ENCODE measurements around the gene RFX3. TPM values are rescaled to one million over a fixed set of nuclear protein-coding genes. Genes with fewer than 3 reads are reported as not detected.

The RFX3 gene
- total RNA-seq, 1 experiment from 2014 or later, result 8.4 TPM

DNA sequence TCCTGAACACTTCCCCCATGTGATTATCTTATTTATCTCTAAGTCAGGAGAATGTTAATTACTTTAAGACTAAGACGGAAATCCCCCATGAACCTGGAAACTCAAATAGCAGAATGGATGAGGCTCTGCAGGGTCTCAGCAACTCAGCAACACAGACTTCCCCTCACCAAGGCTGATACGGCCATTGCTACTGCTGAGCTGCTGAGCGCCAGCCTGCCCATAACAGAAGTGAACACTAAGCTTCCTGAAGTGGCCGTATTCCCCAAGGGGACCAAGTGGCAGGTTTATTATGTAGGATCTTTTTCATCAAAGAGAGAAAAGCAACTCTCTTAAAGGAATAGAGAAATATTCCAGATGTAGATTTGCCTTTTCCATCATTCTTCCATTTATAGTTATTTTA lies 311.1 kb downstream of the RFX3 start:
- ChIA-PET POLR2A (ENCODE audit: unreplicated experiment) (no interaction called here), CTCF (no interaction called here)
- no peaks in the 10 kb centered on the region for H3K4me1 ChIP-seq (replicated peaks; ENCODE audit: insufficient read depth)
- H3K27ac ChIP-seq, result no peak overlapping the region
- TF ChIP-seq EZH2 (IDR thresholded peaks at IDR 0.05; ENCODE audit: low read depth), result no peak
- TF ChIP-seq, protein P1, sequence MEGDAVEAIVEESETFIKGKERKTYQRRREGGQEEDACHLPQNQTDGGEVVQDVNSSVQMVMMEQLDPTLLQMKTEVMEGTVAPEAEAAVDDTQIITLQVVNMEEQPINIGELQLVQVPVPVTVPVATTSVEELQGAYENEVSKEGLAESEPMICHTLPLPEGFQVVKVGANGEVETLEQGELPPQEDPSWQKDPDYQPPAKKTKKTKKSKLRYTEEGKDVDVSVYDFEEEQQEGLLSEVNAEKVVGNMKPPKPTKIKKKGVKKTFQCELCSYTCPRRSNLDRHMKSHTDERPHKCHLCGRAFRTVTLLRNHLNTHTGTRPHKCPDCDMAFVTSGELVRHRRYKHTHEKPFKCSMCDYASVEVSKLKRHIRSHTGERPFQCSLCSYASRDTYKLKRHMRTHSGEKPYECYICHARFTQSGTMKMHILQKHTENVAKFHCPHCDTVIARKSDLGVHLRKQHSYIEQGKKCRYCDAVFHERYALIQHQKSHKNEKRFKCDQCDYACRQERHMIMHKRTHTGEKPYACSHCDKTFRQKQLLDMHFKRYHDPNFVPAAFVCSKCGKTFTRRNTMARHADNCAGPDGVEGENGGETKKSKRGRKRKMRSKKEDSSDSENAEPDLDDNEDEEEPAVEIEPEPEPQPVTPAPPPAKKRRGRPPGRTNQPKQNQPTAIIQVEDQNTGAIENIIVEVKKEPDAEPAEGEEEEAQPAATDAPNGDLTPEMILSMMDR (conservative IDR thresholded peaks at IDR 0.05), result no peak
- H3K9me2 ChIP-seq (ENCODE audit: insufficient read depth), result no peaks in the 10 kb centered on the region
- H3K79me2 ChIP-seq (ENCODE audit: low read depth), result no peaks in the 10 kb centered on the region
- no TSS peak for BruUV-seq (replicated peaks)
- H3K9me3 ChIP-seq (ENCODE audit: insufficient read depth, low read depth), result no peaks in the 10 kb centered on the region
- DNase-seq, result no peak
- no peak overlapping the region for H3K4me3 ChIP-seq
- intact Hi-C loops (cut with micrococcal nuclease; ENCODE audit: unreplicated experiment), result no loop called here
- H3K4me2 ChIP-seq, result no peak overlapping the region
- no peaks in the 10 kb centered on the region for H3K36me3 ChIP-seq (ENCODE audit: low read depth)
- no peaks in the 10 kb centered on the region for H3K27me3 ChIP-seq (ENCODE audit: insufficient read depth, low read depth)
- no peaks in the 10 kb centered on the region for H3F3A ChIP-seq (ENCODE audit: insufficient read depth, low read depth)
- no peaks in the 10 kb centered on the region for H4K20me1 ChIP-seq (ENCODE audit: insufficient read depth)
- no peak overlapping the region for H2AFZ ChIP-seq

DNA sequence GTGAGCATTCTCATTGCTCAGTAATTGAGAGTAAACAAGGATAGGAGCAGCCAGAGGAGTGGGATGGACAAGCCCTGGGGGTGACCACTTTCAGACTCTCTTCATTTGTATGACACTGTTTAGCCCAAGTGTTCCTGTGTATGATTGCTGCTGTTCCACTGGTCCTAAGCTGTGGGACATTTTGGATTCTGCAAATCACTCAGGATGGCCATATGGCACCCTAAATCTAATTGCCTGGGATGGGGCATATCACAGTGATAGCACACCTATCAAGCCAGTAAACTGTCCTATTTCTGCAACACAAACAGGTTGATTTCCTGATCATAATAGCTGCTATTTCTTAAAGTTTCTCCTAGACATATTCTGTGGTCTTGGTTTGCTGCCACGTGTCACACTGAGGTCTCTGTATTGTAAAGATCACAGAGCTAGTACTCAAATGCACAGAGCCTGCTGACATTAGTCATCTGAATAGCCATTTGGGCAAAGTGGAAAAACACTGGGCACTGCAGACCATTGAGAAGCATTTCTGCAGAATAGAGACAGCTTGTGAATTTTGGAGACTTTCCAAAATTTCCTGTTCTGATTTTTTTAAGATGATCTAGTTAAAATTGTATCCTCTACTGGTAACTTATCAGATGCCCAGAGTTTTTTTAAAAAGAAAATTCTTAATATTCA lies 320.2 kb downstream of the RFX3 start:
- H3K27me3 ChIP-seq (ENCODE audit: insufficient read depth, low read depth), result no peaks in the 10 kb centered on the region
- TF ChIP-seq EZH2 (IDR thresholded peaks at IDR 0.05; ENCODE audit: low read depth), result no peak
- TF ChIP-seq, protein P1 (conservative IDR thresholded peaks at IDR 0.05), result no peak

DNA sequence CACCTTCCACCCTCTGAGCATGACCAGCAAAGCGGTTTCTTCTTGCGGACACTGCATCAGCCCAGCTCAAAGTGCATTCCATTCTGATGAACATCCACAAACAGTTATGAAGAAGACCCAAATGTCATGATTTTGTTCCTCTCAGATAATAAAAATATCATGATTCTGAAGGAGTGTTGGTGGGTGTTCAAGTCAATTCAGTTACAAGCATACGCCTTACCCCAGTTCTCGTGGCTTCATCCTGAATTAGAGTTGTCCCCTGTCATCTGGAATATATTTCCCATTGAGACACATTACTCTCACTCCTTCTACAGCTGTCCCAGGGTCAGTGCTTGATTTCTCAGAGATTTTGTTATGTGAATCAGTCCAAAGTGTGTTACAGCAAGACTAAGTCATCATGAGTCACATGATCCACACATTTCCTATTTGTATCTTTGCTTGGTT lies 325.4 kb downstream of the RFX3 start:
- TF ChIP-seq EZH2 (IDR thresholded peaks at IDR 0.05; ENCODE audit: low read depth), result no peak
- TF ChIP-seq, protein P1 (conservative IDR thresholded peaks at IDR 0.05), result no peak

More for the DNA sequence above, 320.2 kb downstream of the RFX3 start:
- Histone ChIP-seq H3K27ac (no peak overlapping the region), H3F3A (ENCODE audit: insufficient read depth, low read depth) (no peaks in the 10 kb centered on the region), H2AFZ (no peak overlapping the region), H3K4me3 (no peak overlapping the region), H3K36me3 (ENCODE audit: low read depth) (no peaks in the 10 kb centered on the region), H3K4me1 (replicated peaks; ENCODE audit: insufficient read depth) (no peaks in the 10 kb centered on the region), H3K79me2 (ENCODE audit: low read depth) (no peaks in the 10 kb centered on the region), H3K9me3 (ENCODE audit: insufficient read depth, low read depth) (no peaks in the 10 kb centered on the region), H3K9me2 (ENCODE audit: insufficient read depth) (no peaks in the 10 kb centered on the region), H4K20me1 (ENCODE audit: insufficient read depth) (no peaks in the 10 kb centered on the region), H3K4me2 (no peak overlapping the region)
- ChIA-PET POLR2A (ENCODE audit: unreplicated experiment) (interaction anchor here (0.7 kb wide), 1 partner anchor 1140 kb away, joined by 5 read pairs; no protein-coding TSS in a partner anchor), CTCF (no interaction called here)
- DNase-seq, result no peak
- intact Hi-C loops (cut with micrococcal nuclease; ENCODE audit: unreplicated experiment), result no loop called here
- BruUV-seq (replicated peaks), result no TSS peak

More for the DNA sequence above, 325.4 kb downstream of the RFX3 start:
- H3F3A ChIP-seq (ENCODE audit: insufficient read depth, low read depth), result no peaks in the 10 kb centered on the region
- no peak overlapping the region for H3K4me3 ChIP-seq
- POLR2A ChIA-PET (ENCODE audit: unreplicated experiment), result no interaction called here
- intact Hi-C loops (cut with micrococcal nuclease; ENCODE audit: unreplicated experiment), result no loop called here
- no peak overlapping the region for H3K4me2 ChIP-seq
- H3K27me3 ChIP-seq (ENCODE audit: insufficient read depth, low read depth), result no peaks in the 10 kb centered on the region
- H3K27ac ChIP-seq, result no peak overlapping the region
- no TSS peak for BruUV-seq (replicated peaks)
- no peaks in the 10 kb centered on the region for H3K4me1 ChIP-seq (replicated peaks; ENCODE audit: insufficient read depth)
- no peak overlapping the region for H2AFZ ChIP-seq
- no peaks in the 10 kb centered on the region for H3K36me3 ChIP-seq (ENCODE audit: low read depth)
- H3K79me2 ChIP-seq (ENCODE audit: low read depth), result no peaks in the 10 kb centered on the region
- no peaks in the 10 kb centered on the region for H3K9me2 ChIP-seq (ENCODE audit: insufficient read depth)
- no peaks in the 10 kb centered on the region for H4K20me1 ChIP-seq (ENCODE audit: insufficient read depth)
- CTCF ChIA-PET, result no interaction called here
- H3K9me3 ChIP-seq (ENCODE audit: insufficient read depth, low read depth), result no peaks in the 10 kb centered on the region
- no peak for DNase-seq

Measured in PC-9 (cell line).